SK-N-SH (cell line): ENCODE measurements around the gene ZNF597.

Source experiments
- EP300 ChIP-seq, 2 experiments: IDR thresholded peaks; 2 replicates each; pipeline versions ENCODE4 v1.4.0 to v1.6.1; 2012; ENCODE audit warnings: borderline replicate concordance in 1 of 2, low read depth in 1 of 2, low read length in 1 of 2
- MEF2A ChIP-seq: IDR thresholded peaks from 2 replicates; pipeline ENCODE4 v1.4.0; 2012; ENCODE audit warnings: low read depth, borderline replicate concordance
- POLR2AphosphoS5 ChIP-seq: IDR thresholded peaks from 2 replicates; pipeline ENCODE4 v1.6.1; 2012; ENCODE audit warnings: low read depth, low read length
- RCOR1 ChIP-seq: fragments of 150-350 bp; IDR thresholded peaks from 2 replicates; pipeline ENCODE4 v1.6.1; 2017; ENCODE audit warnings: antibody characterized with exemption, low read length
- TAF1 ChIP-seq: IDR thresholded peaks from 2 replicates; pipeline ENCODE4 v1.6.1; 2012; ENCODE audit warnings: low read depth, mild to moderate bottlenecking, low read length, moderate library complexity, borderline replicate concordance
- TCF12 ChIP-seq: IDR thresholded peaks from 2 replicates; pipeline ENCODE4 v1.4.0; 2012
- YY1 ChIP-seq: IDR thresholded peaks from 2 replicates; pipeline ENCODE4 v1.4.0; 2012; ENCODE audit warnings: low read depth, mild to moderate bottlenecking
- TF ChIP-seq, protein P1 (sequence below): IDR thresholded peaks from 2 replicates; pipeline ENCODE4 v1.4.0; 2012; ENCODE audit warnings: low read depth
- TF ChIP-seq, protein P2 (sequence below): IDR thresholded peaks from 2 replicates; pipeline ENCODE4 v1.4.0; 2012; ENCODE audit warnings: low read depth, borderline replicate concordance
- TF ChIP-seq, protein P3 (sequence below): fragments of 200-600 bp; sonication (generic); IDR thresholded peaks from 2 replicates; pipeline ENCODE4 v1.6.1; 2017; ENCODE audit warnings: antibody characterized with exemption, mild to moderate bottlenecking, moderate library complexity
- TF ChIP-seq, protein P4 (sequence below): fragments of 150-350 bp; IDR thresholded peaks from 2 replicates; pipeline ENCODE4 v1.6.1; 2017; ENCODE audit warnings: antibody characterized with exemption, low read length, low read depth, borderline replicate concordance
- TF ChIP-seq, protein P5 (sequence below): IDR thresholded peaks from 2 replicates; pipeline ENCODE4; 2012

DNA sequence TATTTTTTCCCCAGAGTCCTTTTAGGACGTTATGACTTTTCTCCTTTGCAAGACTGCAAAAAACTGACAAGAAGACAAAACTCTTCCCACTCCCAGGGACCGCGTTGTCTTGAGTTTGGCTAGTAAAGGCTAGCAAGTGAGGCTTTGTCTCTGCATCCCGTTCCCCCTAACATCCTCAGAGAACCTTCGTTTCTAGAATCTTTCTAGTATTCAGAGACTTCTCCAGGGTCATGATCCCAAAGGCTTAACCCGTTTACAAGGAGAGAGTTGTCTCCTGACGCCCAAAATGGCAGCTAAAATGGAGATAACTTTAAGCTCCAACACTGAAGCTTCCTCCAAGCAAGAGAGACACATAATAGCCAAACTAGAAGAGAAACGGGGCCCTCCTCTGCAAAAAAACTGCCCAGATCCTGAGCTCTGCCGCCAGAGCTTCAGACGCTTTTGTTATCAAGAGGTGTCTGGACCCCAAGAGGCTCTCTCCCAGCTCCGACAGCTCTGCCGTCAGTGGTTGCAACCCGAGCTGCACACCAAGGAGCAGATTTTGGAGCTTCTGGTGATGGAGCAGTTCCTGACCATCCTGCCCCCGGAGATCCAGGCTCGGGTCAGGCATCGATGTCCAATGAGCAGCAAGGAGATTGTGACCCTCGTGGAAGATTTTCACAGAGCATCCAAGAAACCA lies 41.4 kb downstream of the ZNF597 start:
- TF ChIP-seq, protein P1, sequence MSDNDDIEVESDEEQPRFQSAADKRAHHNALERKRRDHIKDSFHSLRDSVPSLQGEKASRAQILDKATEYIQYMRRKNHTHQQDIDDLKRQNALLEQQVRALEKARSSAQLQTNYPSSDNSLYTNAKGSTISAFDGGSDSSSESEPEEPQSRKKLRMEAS: no peak
- TF ChIP-seq, protein P2, sequence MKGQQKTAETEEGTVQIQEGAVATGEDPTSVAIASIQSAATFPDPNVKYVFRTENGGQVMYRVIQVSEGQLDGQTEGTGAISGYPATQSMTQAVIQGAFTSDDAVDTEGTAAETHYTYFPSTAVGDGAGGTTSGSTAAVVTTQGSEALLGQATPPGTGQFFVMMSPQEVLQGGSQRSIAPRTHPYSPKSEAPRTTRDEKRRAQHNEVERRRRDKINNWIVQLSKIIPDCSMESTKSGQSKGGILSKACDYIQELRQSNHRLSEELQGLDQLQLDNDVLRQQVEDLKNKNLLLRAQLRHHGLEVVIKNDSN: no peak
- TF ChIP-seq EP300 (IDR thresholded peaks at IDR 0.05; ENCODE audit: borderline replicate concordance in 1 of 2, low read depth in 1 of 2, low read length in 1 of 2) (no peak), YY1 (no peak), TAF1 (no peak), TCF12 (no peak), POLR2AphosphoS5 (no peak), MEF2A (no peak), RCOR1 (no peak)
- TF ChIP-seq, protein P3, sequence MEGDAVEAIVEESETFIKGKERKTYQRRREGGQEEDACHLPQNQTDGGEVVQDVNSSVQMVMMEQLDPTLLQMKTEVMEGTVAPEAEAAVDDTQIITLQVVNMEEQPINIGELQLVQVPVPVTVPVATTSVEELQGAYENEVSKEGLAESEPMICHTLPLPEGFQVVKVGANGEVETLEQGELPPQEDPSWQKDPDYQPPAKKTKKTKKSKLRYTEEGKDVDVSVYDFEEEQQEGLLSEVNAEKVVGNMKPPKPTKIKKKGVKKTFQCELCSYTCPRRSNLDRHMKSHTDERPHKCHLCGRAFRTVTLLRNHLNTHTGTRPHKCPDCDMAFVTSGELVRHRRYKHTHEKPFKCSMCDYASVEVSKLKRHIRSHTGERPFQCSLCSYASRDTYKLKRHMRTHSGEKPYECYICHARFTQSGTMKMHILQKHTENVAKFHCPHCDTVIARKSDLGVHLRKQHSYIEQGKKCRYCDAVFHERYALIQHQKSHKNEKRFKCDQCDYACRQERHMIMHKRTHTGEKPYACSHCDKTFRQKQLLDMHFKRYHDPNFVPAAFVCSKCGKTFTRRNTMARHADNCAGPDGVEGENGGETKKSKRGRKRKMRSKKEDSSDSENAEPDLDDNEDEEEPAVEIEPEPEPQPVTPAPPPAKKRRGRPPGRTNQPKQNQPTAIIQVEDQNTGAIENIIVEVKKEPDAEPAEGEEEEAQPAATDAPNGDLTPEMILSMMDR: no peak
- TF ChIP-seq, protein P4, sequence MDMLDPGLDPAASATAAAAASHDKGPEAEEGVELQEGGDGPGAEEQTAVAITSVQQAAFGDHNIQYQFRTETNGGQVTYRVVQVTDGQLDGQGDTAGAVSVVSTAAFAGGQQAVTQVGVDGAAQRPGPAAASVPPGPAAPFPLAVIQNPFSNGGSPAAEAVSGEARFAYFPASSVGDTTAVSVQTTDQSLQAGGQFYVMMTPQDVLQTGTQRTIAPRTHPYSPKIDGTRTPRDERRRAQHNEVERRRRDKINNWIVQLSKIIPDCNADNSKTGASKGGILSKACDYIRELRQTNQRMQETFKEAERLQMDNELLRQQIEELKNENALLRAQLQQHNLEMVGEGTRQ: no peak
- TF ChIP-seq, protein P5, sequence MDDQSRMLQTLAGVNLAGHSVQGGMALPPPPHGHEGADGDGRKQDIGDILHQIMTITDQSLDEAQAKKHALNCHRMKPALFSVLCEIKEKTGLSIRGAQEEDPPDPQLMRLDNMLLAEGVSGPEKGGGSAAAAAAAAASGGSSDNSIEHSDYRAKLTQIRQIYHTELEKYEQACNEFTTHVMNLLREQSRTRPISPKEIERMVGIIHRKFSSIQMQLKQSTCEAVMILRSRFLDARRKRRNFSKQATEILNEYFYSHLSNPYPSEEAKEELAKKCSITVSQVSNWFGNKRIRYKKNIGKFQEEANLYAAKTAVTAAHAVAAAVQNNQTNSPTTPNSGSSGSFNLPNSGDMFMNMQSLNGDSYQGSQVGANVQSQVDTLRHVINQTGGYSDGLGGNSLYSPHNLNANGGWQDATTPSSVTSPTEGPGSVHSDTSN: no peak
